GM21390 (cell line): ENCODE measurements around the gene CACNA2D4.

ENCODE experiments used
- ATAC-seq: cut with Tn5 transposase; IDR thresholded peaks from one replicate; pipeline ENCODE4 v1.9.1; 2021; ENCODE audit not compliant: unreplicated experiment

CACNA2D4 gene

DNA sequence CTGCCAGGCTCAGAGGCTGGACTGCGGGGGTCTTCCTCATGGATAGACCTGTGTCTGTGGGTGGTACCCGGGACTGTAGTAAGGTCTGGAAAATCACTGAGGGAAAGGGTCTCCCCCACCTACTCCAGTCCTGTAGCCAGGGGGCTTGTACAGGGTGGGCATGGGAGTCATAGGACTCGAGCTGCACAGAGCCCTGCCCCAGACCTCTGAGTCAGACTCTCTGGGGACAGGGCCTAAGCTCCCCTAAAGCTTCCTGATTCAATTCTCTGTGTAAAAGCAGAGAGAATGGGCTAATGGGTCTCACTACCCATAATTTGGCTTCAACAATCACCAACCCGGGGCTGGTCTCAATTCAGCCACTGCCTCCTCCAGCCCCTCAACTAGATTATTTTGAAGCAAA lies 71.0 kb downstream of the CACNA2D4 start:
- no peak for ATAC-seq

DNA sequence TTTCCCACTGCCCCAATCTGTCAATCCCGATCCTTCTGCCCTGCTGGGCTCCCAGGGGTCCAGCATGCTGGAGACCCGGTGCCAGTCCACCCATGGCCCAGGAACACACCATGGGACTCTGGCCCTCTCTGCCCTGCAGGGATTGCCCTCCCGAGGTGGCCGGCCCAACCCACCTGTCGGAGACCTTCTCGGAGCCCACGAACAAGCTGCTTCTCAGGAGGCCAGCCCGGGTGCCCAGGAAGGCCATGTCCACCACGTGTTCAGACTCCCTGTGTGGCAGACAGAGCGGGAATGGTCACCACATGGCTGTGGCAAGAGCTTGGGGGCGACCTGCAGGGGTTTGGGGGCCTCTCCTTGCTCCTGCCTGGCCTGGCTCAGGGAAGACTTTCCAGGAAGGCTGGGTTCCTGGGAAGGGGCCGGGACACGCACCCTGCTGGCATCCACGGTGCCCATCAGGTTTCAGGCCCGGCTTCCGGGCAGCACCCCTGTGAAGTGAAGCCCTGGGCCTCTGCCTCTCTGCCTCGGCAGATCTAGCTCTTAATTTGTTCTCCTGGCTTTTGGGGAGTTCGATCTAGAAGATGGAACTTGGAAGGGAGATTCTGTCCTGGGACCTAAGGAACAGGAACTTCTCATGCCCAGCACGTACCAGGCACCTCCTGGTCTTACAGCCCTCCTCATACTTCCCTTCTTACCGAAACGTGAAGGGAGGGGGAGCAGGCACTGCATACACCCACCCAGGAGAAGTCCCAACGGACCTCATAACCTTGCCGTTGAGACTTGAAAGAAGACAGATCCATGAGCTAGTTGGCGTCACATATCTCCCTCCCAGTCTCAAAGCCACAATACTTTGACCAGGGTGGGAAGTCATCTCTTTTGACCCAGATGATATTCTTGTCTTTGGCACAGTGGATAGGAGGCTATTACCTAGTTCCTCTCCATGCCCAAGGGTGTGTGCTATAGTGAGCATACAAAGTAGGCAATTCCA lies 71.7 kb downstream of the CACNA2D4 start:
- no peak for ATAC-seq

DNA sequence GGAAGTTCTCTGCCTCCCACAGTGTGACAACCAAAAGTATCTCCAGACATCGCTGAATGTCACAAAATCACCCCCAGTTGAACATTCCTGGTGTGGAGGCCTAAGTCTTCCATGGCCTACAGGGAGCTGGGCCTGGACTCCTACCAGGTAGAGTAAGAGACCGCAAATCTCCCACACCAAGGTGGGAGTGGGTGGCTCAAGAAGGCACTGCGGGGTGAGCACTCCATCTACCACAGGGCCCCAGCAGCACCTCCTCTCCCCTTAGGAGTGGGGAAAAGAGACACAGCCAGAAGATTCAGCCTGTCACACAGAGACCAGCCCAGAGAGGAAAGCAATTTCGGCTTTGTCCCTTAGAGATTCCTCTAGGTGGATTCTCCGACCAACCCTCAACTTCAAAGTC lies 72.6 kb downstream of the CACNA2D4 start:
- no peak for ATAC-seq

DNA sequence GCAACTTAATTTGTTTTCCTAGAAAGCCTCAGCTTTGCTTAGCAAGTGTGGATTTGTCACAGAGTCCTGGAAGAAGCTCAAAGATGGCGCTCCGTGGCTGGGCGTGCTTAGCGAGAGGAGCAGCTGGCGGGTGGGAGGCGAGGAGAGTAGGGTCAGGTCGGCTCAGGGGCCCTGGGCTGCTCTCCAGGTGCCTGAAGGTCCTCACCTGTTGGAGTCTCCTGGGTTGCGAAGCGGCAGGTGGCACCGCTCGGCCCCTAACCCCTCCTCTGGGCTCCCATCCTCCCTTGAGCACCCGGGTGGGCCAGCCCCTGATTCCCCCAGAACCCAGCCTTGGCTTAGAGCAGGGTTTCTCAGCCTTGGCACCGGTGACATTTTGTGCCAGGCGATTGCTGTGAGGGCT lies 73.0 kb downstream of the CACNA2D4 start:
- ATAC-seq, result no peak

DNA sequence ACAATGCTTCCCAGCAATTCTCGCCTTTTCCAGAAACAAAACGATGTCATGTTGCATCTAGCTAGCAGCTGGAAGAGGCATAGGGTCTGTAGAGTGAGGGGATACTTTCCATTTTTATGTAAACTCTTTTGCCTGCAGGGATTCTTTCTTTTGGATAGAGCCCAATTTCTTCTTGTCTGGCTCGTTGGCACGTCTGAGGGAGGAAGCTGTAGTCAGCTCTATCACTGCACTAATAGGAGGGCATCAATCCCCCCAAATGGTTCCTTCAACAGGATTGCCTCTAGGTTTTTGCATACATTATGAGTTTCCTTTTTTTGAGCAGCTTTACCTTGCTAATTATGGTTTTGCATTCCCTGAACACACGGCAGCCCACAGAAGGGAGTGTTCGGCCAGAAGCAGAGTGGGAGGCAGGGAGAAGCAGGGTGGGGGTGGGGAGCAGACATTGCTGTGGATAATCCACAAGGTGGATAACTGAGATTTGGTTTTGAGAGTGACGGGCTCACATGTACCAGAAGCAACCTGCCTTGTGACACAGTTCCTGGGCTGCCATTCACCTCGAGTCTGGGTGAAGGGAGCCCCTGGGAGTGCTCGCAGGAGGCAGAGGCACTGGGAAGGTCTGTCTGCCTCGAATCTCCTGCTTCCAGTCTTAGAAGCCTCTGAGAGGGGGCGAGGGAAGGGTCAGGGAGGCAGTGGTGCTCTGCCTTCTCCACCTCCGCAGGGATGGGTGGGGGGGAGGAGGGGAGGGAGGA lies 73.6 kb downstream of the CACNA2D4 start:
- no peak for ATAC-seq

DNA sequence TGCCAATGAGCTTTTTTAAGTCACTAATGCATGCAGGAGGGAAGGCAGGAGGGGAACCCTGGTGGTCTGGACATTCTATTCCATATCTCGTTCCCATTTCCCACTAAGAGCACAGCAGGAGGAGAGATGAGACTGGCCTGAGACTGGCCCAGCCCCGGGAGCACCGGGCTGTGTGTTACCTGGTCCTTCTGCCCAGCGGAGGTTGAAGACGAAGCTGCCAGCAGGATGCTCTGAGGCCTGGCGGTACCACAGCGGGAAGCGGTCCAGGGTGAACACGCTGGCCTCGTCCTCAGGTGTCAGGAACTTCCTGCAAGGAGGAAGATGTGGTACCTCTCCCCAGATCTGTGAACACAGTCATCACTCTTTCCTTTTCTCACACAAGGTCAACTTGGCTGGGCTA lies 74.2 kb downstream of the CACNA2D4 start:
- no peak for ATAC-seq

DNA sequence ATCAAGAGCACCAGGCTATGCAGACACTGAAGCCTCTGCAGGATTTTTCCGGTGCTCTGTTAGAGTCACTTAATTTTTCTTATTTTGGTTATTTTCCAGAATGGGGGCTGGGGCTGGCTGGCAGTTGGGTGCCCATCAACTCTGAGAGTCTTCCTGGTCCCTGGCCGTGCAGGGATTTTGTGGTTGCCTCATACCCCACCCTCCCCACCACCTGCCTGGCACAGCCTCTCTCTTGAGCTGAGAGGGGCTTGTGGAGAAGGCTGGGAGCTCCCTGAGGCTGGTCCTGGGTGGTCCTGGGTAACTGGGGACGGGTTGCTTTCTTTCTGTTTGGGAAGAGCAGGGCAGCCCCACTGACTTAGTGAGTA lies 74.8 kb downstream of the CACNA2D4 start:
- no peak for ATAC-seq

DNA sequence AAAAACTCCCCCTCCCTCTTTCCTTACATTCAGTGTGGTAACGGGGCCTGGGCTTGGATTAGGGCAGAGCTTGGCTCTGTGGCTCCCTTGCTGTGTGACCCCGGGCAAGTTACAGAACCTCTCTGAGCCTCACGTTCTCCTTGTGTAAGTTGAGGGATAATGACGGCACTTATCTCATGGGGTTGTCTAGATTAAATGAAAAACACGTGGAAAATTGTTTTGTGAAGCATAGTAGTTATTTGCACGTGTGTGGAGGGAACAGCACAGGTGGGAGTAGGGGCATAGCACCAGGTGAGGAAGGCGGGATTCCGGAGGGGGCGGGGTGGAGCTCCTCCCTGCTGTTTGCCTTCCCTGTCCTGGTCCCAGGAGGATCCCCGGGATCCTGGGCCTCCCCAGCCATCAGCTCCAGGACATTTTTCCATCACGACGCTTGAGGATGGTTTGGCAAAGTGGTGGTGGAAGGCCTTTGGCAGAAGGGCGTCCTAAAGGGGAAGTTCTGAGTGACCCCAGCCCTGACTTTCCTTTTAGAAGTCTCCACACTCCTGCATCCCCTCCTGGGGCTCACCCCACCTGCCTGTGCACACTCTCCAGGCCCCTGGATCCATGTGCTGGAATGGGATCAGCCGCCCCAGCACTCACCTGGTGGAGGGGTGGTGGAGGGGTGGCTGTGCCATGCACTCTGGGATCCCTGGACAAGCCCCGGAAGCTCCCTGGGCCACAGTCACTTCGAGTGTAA lies 75.4 kb downstream of the CACNA2D4 start:
- no peak for ATAC-seq

DNA sequence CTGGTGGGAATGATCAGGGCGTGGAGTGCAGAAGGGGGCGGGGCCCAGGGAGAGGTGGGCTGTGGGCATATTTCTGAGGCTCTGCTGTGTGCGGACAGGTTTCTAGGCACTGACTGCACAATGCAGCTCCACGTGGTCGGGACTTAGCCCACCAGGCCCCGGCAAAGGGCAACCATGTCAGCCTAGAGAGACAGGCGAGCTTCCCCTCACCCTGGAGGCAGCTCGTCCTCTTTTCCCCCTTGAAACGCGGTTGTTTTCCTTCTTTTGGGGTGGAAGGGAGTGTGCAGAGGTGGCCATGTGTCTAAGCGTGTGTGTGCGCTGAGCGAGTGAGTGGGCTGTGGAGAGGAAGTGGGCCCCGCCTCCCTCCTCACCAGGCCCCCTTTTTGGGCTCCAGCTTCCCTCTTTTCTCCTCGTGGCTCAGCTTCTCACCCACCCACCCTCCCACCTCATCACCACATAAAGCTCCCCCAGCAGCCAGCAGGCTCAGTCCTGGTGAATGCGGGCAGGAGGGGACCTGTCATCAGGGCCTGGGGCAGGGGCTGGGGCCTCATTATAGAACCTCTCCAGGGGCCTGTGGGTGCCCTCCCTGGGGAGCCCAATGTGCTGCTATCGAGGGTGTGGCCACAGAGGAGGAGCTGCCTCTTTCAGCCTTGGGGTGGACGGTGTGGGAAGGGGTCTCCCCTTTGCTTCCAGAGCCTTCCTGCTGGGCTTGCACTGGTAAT lies 76.1 kb downstream of the CACNA2D4 start:
- ATAC-seq, result no peak

DNA sequence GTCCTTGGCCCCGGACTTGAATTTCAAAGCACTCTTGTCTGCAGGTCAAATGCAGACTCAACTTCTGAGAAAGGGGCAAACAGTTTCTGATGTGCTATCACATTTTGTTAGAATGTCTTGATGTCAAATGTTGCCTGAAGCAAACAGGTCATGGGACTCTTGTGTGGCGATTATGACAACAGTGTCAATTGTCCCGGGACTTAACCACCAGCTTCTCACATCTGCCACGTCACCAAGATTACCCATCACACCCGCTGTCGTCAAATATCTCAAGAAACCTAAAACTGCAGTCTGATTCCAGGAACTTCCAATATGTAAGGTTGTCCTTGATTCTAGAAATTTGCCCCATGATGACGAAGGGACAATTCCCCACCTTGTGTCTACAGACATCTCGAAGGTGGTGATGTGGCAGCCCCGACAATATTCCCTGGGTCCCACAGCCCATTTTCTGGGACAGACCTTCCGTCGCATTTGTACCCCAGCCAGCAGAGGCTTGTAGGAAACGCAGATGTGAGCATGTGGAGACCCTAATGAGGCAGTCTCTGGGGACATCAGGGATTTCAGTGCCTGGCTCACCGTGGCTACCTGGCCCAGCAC lies 76.8 kb downstream of the CACNA2D4 start:
- ATAC-seq, result no peak

DNA sequence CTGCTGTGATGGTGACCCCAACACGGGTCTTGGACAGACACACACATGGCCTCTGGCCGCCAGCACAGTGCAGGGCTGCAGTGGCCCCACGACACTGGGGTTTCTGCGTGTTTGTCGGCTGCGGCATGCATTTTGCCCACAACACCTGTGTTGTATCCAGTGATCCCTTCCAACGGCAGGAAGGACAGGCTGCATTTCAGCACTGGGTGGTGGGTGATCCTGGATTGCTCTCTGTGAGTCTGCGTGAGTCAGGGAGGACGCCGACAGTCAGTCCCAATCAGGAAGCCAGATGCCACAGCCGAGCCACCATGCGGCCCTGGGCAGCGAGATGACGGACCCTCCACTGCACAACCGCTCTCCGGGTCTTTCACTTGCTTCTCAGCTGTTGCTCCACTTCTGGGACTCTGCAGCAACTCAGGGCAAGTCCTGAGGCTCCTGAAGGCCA lies 77.4 kb downstream of the CACNA2D4 start:
- no peak for ATAC-seq

DNA sequence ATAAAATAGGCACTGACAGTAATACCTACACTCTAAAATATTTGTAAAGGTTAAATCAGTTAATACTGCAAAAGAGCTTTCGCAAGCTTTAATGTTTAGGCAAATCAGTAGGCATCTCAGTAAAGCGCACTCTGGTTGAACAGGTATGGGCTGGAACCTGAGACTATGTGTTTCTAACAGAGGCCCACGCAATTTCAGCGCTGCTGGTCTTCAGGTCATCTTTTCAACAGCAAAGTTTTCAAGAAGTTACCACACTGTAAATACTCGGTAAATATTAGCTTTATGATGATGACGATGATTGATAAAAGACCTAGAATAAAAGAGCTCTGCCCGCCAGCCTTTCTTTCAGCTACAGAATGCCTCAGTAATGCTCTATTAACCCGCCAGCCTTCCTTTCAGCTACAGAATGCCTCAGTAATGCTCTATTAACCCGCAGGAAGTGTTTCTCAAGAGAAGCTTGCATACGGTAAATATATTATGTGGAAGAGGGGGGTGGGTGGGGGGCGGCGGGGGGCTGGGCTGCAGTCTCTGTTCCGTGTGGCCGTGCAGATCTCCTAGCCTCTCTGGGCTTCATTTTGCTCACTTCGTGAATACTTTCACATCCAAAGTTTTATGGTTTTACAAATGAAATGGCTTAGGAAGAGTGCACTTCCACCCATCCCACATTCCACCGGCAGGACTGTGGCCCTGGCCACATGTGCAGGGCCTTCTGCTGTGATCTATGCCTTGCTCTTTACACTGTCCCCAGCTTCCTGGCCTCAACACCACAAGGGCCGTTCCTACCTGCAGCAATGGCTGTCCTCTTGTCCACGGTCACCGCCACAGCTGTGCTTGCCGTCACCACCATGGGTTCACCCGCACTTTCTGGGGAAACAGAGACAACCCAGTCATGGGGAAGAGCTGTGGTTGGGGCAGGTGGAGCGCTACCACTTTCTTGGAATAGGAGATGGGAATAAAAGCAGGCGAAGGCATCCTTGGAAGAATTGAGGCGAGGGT lies 78.2 kb downstream of the CACNA2D4 start:
- no peak for ATAC-seq

DNA sequence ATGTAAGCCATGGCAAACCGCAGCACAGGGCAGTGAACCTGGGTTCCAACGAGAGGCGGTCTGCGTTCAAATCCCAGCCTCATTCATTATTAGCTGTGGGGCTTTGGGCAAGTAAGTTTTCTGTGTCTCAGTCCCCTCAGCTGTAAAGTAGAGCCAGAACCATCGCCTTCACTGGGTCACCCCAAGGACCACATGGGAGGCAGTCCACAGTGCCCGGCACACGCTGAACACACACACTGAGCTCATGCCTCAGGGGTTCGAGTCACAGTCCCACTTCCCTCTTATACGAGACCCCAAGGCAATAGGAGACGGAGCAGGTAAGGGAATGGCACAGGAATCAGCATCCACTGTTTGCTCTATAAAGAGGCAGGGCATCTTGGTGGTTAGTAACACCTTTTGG lies 79.0 kb downstream of the CACNA2D4 start:
- no peak for ATAC-seq

DNA sequence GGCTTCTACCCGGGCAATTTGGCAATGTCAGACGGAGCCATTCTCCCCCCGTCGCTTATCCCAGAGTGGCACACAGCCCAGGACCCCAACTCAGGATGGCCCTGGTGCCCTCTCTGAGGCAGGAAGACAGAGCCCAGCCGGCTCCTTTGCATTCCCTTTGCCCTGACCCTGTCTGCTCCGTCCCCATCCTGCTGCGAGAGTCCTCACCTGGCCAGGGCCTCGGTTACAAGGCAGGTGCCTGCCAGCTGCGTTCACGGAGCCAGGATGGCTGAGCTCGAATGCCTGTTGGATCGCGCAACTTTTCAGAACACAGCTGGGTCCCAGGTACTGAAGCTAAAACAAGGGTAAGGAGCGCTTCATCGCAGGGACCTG lies 79.5 kb downstream of the CACNA2D4 start:
- no peak for ATAC-seq

DNA sequence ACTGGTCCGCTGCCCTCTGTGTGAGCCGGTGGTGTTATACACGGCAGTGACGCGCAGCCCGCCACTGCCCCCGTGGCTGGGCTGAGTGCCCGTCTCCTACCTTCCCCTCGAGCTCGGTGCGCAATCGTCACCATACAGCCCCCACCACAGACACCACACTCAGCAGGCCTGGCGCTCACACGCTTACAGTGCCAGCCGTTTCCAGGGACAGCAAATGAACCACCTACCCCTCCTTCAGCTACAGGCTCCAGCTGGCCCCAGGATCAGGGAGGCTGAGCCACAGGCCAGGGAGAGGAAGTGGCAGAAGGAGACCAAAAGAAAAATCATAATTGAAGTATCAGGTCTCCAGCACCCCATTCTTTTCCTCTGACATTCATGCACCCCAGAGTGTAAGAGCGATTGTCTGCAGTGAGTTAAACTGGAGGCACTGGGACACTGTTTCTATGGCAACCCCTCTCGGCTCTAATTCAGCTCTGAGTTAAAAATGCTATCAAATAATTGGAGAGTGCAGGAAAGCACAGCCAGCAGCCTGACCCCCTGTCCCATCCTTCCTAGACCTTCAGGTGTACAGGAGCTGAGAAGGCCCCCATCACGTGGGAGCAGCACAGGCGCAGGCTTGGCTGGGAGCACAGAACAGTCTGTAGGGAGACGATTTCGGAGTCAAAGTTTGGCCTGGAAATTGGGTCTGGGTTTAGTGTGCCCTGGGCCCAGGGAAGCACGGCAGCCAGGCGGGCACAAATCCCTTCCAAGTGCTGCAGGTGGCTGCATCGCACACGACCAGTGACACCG lies 80.1 kb downstream of the CACNA2D4 start:
- ATAC-seq, result no peak

DNA sequence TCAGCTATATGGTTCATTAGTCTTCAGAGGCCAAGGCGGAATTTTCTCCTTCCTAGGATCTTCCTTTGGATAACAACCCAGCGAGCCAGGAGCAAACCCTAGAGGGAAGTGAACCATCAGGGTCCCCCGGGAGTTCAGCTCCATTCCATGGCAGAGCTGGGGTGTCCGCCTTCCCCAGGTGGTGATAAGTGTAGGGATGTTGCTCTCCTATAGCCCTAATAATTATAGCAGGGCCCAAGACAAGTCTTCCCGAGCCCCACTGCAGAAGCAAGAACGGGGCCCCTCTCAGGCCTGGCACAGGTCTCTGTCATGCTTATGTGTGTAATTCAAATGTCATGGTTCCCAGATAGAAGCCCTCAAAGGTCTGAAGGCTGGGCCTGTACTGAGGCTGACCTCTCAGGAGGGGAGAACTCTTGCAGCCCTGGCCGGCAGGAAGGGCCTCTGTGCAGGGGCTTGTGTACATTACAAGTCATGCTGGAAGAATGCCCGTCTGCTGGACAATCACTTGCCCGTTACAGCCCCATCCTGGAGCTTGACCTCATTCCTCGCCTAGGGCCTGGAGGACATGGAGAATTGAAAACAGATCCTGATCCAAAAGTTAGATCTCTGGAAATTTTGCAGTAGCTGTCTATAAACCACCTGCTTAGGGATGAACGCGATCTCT lies 80.8 kb downstream of the CACNA2D4 start:
- ATAC-seq, result no peak

DNA sequence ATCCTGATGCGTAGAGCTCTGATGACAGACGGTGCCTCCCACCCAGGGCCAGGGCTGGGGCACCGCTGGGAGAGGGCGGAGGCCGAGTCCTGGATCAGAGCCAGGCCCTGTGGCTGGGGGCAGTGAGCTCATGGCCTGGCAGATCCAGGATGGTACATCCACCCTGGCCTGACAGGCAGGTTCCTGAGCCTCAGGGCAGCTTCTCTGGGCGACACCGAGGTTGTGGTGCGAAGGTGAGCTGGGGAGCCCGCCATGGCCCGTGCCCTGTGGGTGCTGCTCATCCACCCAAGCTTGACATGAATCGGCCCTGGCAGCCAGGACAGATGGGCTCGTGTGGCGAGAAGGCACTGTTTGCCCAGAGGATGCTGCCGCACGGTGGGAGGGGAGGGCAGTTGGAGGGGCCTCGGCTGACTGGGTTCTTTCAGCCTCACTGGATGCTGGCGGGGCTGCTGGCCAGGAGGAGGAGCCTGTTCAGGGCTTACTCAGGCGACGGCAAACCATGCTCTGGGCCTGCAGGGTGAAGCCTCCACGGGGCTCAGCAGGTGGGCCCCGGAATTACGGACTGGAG lies 81.5 kb downstream of the CACNA2D4 start:
- no peak for ATAC-seq
